ENCODE results near the gene RNGTT. TPM values are rescaled to one million over a fixed set of nuclear protein-coding genes. Genes with fewer than 3 reads are reported as not detected.

The RNGTT gene
- total and polyA plus RNA-seq, 8 donors, result 1.7 to 6.1 (median 2.9) TPM

DNA sequence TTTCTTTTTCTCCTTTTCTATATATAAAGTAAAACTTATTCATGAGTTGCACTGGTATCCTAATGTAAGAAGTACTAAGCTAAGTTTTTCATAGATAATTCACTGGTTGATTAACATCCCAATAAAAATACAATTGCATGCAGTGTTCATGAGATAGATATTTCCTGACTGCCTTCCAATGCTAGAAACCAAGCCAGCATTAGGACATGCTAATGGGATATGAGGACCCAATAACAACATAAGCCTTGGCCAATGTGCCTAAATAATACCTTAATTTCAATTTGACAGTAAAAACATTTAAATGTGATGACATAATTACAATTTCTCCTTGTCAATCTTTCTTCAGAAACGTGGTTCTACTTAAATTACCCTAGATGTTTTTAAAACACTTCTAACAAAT, 152.7 kb downstream of the RNGTT start:
- H3K27me3 ChIP-seq, result no peaks in the 10 kb centered on the region
- TF ChIP-seq, protein P1, sequence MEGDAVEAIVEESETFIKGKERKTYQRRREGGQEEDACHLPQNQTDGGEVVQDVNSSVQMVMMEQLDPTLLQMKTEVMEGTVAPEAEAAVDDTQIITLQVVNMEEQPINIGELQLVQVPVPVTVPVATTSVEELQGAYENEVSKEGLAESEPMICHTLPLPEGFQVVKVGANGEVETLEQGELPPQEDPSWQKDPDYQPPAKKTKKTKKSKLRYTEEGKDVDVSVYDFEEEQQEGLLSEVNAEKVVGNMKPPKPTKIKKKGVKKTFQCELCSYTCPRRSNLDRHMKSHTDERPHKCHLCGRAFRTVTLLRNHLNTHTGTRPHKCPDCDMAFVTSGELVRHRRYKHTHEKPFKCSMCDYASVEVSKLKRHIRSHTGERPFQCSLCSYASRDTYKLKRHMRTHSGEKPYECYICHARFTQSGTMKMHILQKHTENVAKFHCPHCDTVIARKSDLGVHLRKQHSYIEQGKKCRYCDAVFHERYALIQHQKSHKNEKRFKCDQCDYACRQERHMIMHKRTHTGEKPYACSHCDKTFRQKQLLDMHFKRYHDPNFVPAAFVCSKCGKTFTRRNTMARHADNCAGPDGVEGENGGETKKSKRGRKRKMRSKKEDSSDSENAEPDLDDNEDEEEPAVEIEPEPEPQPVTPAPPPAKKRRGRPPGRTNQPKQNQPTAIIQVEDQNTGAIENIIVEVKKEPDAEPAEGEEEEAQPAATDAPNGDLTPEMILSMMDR (IDR thresholded peaks at IDR 0.05), result no peak
- intact Hi-C loops (cut with DNase I), result no loop called here
- no peak for DNase-seq
- no peak for FAIRE-seq
- H3K27ac ChIP-seq, result no peak overlapping the region
- H3K36me3 ChIP-seq, result no peaks in the 10 kb centered on the region
- H3K4me1 ChIP-seq, result no peaks in the 10 kb centered on the region
- H3K9me3 ChIP-seq, result no peaks in the 10 kb centered on the region
- WGBS, 2 donors, result 58 to 69% methylated on average over 1 of the region's 1 CpG
- no peak for ATAC-seq
- no peak overlapping the region for H3K4me3 ChIP-seq

DNA sequence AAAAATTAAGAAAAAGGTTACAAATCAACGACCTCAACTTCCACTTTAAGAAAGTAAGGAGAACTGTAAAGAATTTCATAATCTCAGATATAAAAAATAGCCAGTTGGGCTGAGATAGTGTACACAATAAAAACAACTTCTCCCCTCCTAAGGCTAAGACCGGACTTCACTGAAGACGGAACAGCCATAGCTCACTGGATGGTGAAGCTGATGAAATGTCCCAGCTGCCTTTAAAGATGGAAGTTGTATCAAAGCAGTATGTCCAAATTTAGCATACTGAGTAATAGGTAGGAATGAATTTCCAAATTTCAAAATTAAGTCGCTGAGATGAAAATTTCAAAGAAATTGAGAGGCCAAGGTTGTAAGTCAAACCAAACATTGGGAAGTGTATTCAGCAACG, 153.3 kb downstream of the RNGTT start:
- DNase-seq (no peak), FAIRE-seq (no peak), ATAC-seq (no peak)
- Histone ChIP-seq H3K36me3 (no peaks in the 10 kb centered on the region), H3K4me1 (no peaks in the 10 kb centered on the region), H3K4me3 (no peak overlapping the region), H3K27me3 (no peaks in the 10 kb centered on the region), H3K27ac (no peak overlapping the region), H3K9me3 (no peaks in the 10 kb centered on the region)
- TF ChIP-seq, protein P1 (IDR thresholded peaks at IDR 0.05), result no peak
- 93% methylated on average over 5 of the region's 5 CpGs for WGBS, 2 donors
- intact Hi-C loops (cut with DNase I), result no loop called here

DNA sequence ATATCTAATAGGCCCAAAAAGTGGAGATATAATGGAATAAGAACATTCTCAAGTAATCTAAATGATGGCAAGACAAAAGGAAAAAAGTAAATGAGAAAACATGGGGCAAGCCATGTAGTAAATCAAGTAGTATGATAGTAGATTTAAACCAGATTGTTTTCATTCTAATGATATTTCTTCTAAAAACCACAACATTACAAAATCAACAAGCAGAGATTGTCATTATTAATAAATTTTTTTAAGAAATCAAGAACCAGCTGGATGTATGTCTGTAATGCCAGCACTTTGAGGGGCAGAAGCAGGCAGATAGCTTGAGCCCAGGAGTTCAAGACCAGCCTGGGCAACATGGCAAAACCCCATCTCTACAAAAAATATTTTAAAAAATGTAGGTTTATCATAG, 155.0 kb downstream of the RNGTT start:
- ATAC-seq, result no peak
- no peak overlapping the region for H3K4me3 ChIP-seq
- no peak overlapping the region for H3K27ac ChIP-seq
- H3K27me3 ChIP-seq, result no peaks in the 10 kb centered on the region
- TF ChIP-seq, protein P1 (IDR thresholded peaks at IDR 0.05), result no peak
- H3K9me3 ChIP-seq, result no peaks in the 10 kb centered on the region
- H3K36me3 ChIP-seq, result no peaks in the 10 kb centered on the region
- DNase-seq, result no peak
- no peaks in the 10 kb centered on the region for H3K4me1 ChIP-seq
- no peak for FAIRE-seq
- intact Hi-C loops (cut with DNase I), result no loop called here

DNA sequence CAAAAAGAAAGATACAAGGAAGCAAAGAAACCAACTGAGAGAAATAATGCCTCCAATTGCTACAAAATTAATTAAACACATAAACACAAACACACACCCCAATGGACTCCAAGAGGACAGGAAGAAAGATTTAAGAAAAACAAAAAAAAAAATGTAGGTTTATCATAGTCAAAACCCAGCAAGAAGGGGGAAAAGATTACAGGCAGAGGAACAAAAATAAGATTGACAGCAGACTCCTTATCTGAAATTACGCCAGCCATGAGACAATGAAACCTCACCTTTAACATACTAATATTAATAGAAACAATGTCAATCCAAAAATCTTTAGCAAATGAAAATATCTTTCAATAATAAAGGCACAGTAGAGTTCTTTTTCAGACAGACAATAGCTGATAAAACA, 155.8 kb downstream of the RNGTT start:
- H3K36me3 ChIP-seq, result no peaks in the 10 kb centered on the region
- intact Hi-C loops (cut with DNase I), result no loop called here
- no peak overlapping the region for H3K27ac ChIP-seq
- TF ChIP-seq, protein P1 (IDR thresholded peaks at IDR 0.05), result no peak
- H3K27me3 ChIP-seq, result no peaks in the 10 kb centered on the region
- no peaks in the 10 kb centered on the region for H3K9me3 ChIP-seq
- ATAC-seq (no peak), FAIRE-seq (no peak), DNase-seq (no peak)
- H3K4me1 ChIP-seq, result no peaks in the 10 kb centered on the region
- no peak overlapping the region for H3K4me3 ChIP-seq
- WGBS, 2 donors, result 94 to 100% methylated on average over 1 of the region's 1 CpG

DNA sequence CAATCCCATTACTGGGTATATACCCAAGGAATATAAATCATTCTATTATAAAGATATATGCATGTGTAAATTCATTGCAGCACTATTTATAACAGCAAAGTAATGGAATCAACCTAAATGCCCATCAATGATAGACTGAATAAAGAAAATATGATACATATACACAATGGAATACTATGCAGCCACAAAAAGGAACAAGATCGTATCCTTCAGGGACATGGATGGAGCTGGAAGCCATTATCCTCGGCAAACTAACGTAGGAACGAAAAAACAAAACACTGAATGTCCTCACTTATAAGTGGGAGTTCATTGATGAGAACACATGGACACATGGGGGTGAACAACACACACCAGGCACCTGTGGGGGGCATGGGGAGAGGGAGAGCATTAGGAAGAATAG, 156.7 kb downstream of the RNGTT start:
- Histone ChIP-seq H3K27ac (no peak overlapping the region), H3K9me3 (no peaks in the 10 kb centered on the region), H3K4me1 (no peaks in the 10 kb centered on the region), H3K4me3 (no peak overlapping the region), H3K27me3 (no peaks in the 10 kb centered on the region), H3K36me3 (no peaks in the 10 kb centered on the region)
- FAIRE-seq, result no peak
- DNase-seq, result no peak
- TF ChIP-seq, protein P1 (IDR thresholded peaks at IDR 0.05), result no peak
- ATAC-seq, result no peak
- WGBS, 2 donors, result 97 to 98% methylated on average over 4 of the region's 4 CpGs
- intact Hi-C loops (cut with DNase I), result no loop called here

All from pancreas (tissue), 10 donors.